Mammary epithelial cell (primary cell): ENCODE measurements around the gene SLC10A6.

Source experiments
- CTCF ChIP-seq, 2 donors: IDR thresholded peaks in 1 of 2; conservative IDR thresholded peaks in 1 of 2; 2 replicates each; pipeline ENCODE4 v1.5.1; 2011 to 2012; ENCODE audit warnings: inconsistent platforms in 2 of 2, low read length in 2 of 2, mild to moderate bottlenecking in 2 of 2, control low read depth in 1 of 2, low read depth in 1 of 2; ENCODE audit not compliant: insufficient read depth in 1 of 2; ENCODE audit errors: extremely low read depth in 1 of 2
- EZH2 ChIP-seq: IDR thresholded peaks from 2 replicates; pipeline ENCODE4 v1.6.1; 2012; ENCODE audit warnings: low read length, inconsistent platforms, borderline replicate concordance

GRCh38 chr4:86809809-86810208 is 39.4 kb downstream of the SLC10A6 start:
- TF ChIP-seq CTCF (conservative IDR thresholded peaks at IDR 0.05 in 1 of 2, IDR thresholded peaks at IDR 0.05 in 1 of 2; ENCODE audit: extremely low read depth in 1 of 2, insufficient read depth in 1 of 2, low read depth in 1 of 2, low read length in 2 of 2): no peak
- TF ChIP-seq EZH2: no peak
